H1 (cell line): ENCODE results near the gene TADA2B. TPM values are rescaled to one million over a fixed set of nuclear protein-coding genes. Genes with fewer than 3 reads are reported as not detected.

ENCODE experiments used
- CTCF ChIA-PET: fragments of 300-600 bp; sonication (Branson Sonifier 250); formaldehyde crosslinking; loops from one replicate; lab custom pipeline; 2021; ENCODE audit not compliant: partially characterized antibody; lab: Charles Lee
- POLR2A ChIA-PET: fragments of 300-600 bp; sonication (Branson Sonifier 250); formaldehyde crosslinking; loops from one replicate; lab custom pipeline; 2021; ENCODE audit warnings: inconsistent platforms; ENCODE audit not compliant: partially characterized antibody; lab: Charles Lee
- DNase-seq, 2 experiments: peaks; one replicate each; pipeline versions ENCODE4 v3.0.0 to v3.0.0-alpha.2; 2010 to 2022; ENCODE audit warnings: low spot score in 2 of 2, low read depth in 1 of 2, mixed read lengths in 1 of 2
- FAIRE-seq: peaks from 2 replicates; lab custom pipeline; 2011; peaks lifted over from hg19 to GRCh38; lab: Jason Lieb, UNC
- H2AFZ ChIP-seq: 2 replicates; pipeline ENCODE4 v1.8.1; 2012; ENCODE audit warnings: low read length, inconsistent platforms
- H2AK5ac ChIP-seq: 2 replicates; pipeline ENCODE4 v1.6.1; 2013; ENCODE audit warnings: low read depth, low read length
- H2BK120ac ChIP-seq: replicated peaks from 2 replicates; pipeline ENCODE3; 2013; ENCODE audit warnings: low read depth, low read length, inconsistent platforms
- H2BK12ac ChIP-seq: 2 replicates; pipeline ENCODE4 v1.6.1; 2013; ENCODE audit warnings: low read depth, low read length
- H2BK15ac ChIP-seq: 2 replicates; pipeline ENCODE4 v1.6.1; 2013; ENCODE audit warnings: low read length
- H2BK20ac ChIP-seq: 2 replicates; pipeline ENCODE4 v1.6.1; 2013; ENCODE audit warnings: low read length
- H2BK5ac ChIP-seq: 2 replicates; pipeline ENCODE4 v1.6.1; 2013; ENCODE audit warnings: low read depth, low read length
- H3K14ac ChIP-seq: 2 replicates; pipeline ENCODE4 v1.6.1; 2013; ENCODE audit warnings: inconsistent platforms; ENCODE audit not compliant: insufficient read length
- H3K18ac ChIP-seq: 2 replicates; pipeline ENCODE4 v1.6.1; 2013; ENCODE audit warnings: low read length; ENCODE audit errors: extremely low read depth
- H3K23ac ChIP-seq: 2 replicates; pipeline ENCODE4 v1.6.1; 2013; ENCODE audit warnings: inconsistent platforms; ENCODE audit not compliant: insufficient read length
- H3K23me2 ChIP-seq: 2 replicates; pipeline ENCODE4 v1.6.1; 2013; ENCODE audit warnings: low read depth, low read length
- H3K27ac ChIP-seq: 2 replicates; pipeline ENCODE4 v1.6.1; 2011; ENCODE audit warnings: low read depth, low read length, inconsistent platforms
- H3K27me3 ChIP-seq, 4 experiments: replicated peaks in 1 of 4; 1 replicate in 1 of 4; 2 replicates in 3 of 4; pipeline versions ENCODE4 v1.6.1 to v1.8.1; 2011 to 2013; ENCODE audit warnings: low read length in 3 of 4, mild to moderate bottlenecking in 3 of 4, inconsistent platforms in 2 of 4, mixed read lengths in 2 of 4, moderate library complexity in 1 of 4; ENCODE audit not compliant: control insufficient read depth in 3 of 4, insufficient read depth in 3 of 4; ENCODE audit errors: extremely low read depth in 1 of 4
- H3K36me3 ChIP-seq, 4 experiments: 2 replicates each; pipeline versions ENCODE4 v1.6.1 to v1.8.1; 2011 to 2013; ENCODE audit warnings: mild to moderate bottlenecking in 4 of 4, low read length in 3 of 4, moderate library complexity in 2 of 4, control low read depth in 1 of 4, inconsistent platforms in 1 of 4; ENCODE audit not compliant: insufficient read depth in 4 of 4, control insufficient read depth in 2 of 4
- H3K4ac ChIP-seq: replicated peaks from 2 replicates; pipeline ENCODE3; 2013; ENCODE audit warnings: low read length, low read depth, mixed read lengths, inconsistent platforms; ENCODE audit not compliant: insufficient read length
- H3K4me1 ChIP-seq, 4 experiments: replicated peaks in 1 of 4; 1 replicate in 1 of 4; 2 replicates in 3 of 4; pipeline versions ENCODE4 v1.6.1 to v1.8.1; 2011 to 2013; ENCODE audit warnings: low read length in 3 of 4, inconsistent platforms in 2 of 4, mixed read lengths in 1 of 4; ENCODE audit not compliant: insufficient read depth in 4 of 4, control insufficient read depth in 3 of 4
- H3K4me2 ChIP-seq, 2 experiments: 2 replicates each; pipeline versions ENCODE4 v1.6.1 to v1.8.1; 2011 to 2013; ENCODE audit warnings: low read depth in 2 of 2, low read length in 2 of 2, control low read depth in 1 of 2, inconsistent platforms in 1 of 2, mild to moderate bottlenecking in 1 of 2; ENCODE audit not compliant: insufficient read depth in 1 of 2
- H3K4me3 ChIP-seq, 4 experiments: fragments of 200-600, 300-600 bp in 1 of 4; sonication (generic), shearing (Covaris generic), sonication (Bioruptor Twin) in 1 of 4; 2 replicates each; pipeline versions ENCODE4 v1.5.1 to v1.8.1; 2011 to 2016; ENCODE audit warnings: low read length in 4 of 4, low read depth in 3 of 4, control low read depth in 2 of 4, inconsistent platforms in 2 of 4, mild to moderate bottlenecking in 2 of 4, mixed read lengths in 1 of 4, moderate library complexity in 1 of 4; ENCODE audit not compliant: insufficient read depth in 2 of 4; ENCODE audit errors: extremely low read depth in 1 of 4
- H3K56ac ChIP-seq: replicated peaks from 2 replicates; pipeline ENCODE3; 2013; ENCODE audit warnings: low read depth, mild to moderate bottlenecking, mixed read lengths, low read length, inconsistent platforms; ENCODE audit not compliant: insufficient read length
- H3K79me1 ChIP-seq: 2 replicates; pipeline ENCODE4 v1.6.1; 2013; ENCODE audit warnings: low read depth, low read length, control low read depth
- H3K79me2 ChIP-seq, 2 experiments: 2 replicates each; pipeline versions ENCODE4 v1.6.1 to v1.8.1; 2012 to 2013; ENCODE audit warnings: low read length in 2 of 2, mild to moderate bottlenecking in 2 of 2, inconsistent platforms in 1 of 2; ENCODE audit not compliant: insufficient read depth in 2 of 2, control insufficient read depth in 1 of 2
- H3K9ac ChIP-seq, 4 experiments: replicated peaks in 1 of 4; 1 replicate in 1 of 4; 2 replicates in 3 of 4; pipeline versions ENCODE4 v1.6.1 to v1.8.1; 2011 to 2013; ENCODE audit warnings: low read depth in 3 of 4, low read length in 3 of 4, control low read depth in 2 of 4, mild to moderate bottlenecking in 2 of 4, moderate library complexity in 2 of 4, inconsistent platforms in 1 of 4; ENCODE audit errors: extremely low read depth in 1 of 4
- H3K9me3 ChIP-seq, 2 experiments: 2 replicates each; pipeline versions ENCODE4 v1.6.1 to v1.8.1; 2012 to 2013; ENCODE audit warnings: mild to moderate bottlenecking in 2 of 2, moderate library complexity in 2 of 2, control low read depth in 1 of 2, inconsistent platforms in 1 of 2, low read depth in 1 of 2, low read length in 1 of 2, mixed read lengths in 1 of 2; ENCODE audit not compliant: insufficient read depth in 2 of 2
- H4K20me1 ChIP-seq, 2 experiments: replicated peaks in 1 of 2; 2 replicates each; pipeline versions ENCODE3 to v1.8.1; 2011 to 2013; ENCODE audit warnings: inconsistent platforms in 2 of 2, low read length in 2 of 2, mild to moderate bottlenecking in 1 of 2; ENCODE audit not compliant: insufficient read depth in 2 of 2, control insufficient read depth in 1 of 2
- H4K5ac ChIP-seq: 2 replicates; pipeline ENCODE4 v1.6.1; 2013; ENCODE audit warnings: low read length, low read depth, mixed read lengths, inconsistent platforms; ENCODE audit not compliant: insufficient read length
- H4K8ac ChIP-seq: 2 replicates; pipeline ENCODE4 v1.8.0; 2013; ENCODE audit warnings: mild to moderate bottlenecking, moderate library complexity, low read length, inconsistent platforms; ENCODE audit not compliant: insufficient read depth; ENCODE audit errors: extremely low read depth
- H4K91ac ChIP-seq: replicated peaks from 2 replicates; pipeline ENCODE3; 2013; ENCODE audit warnings: low read length, mixed read lengths, inconsistent platforms; ENCODE audit not compliant: insufficient read length
- ATF3 ChIP-seq: IDR thresholded peaks from 2 replicates; pipeline ENCODE4 v1.6.1; 2011; ENCODE audit warnings: low read depth, mild to moderate bottlenecking, low read length; ENCODE audit not compliant: insufficient read depth
- BCL11A ChIP-seq, 2 experiments: IDR thresholded peaks; one replicate each; pipeline ENCODE4 v1.6.1; 2011; ENCODE audit warnings: low read depth in 2 of 2, low read length in 2 of 2, mild to moderate bottlenecking in 2 of 2
- BRCA1 ChIP-seq: IDR thresholded peaks from 2 replicates; pipeline ENCODE4 v1.6.1; 2012; ENCODE audit warnings: low read depth, low read length, improper control_type of control experiment
- CHD1 ChIP-seq: IDR thresholded peaks from 2 replicates; pipeline ENCODE4 v1.6.1; 2012; ENCODE audit warnings: low read depth, low read length, improper control_type of control experiment
- CHD2 ChIP-seq: IDR thresholded peaks from 2 replicates; pipeline ENCODE4 v1.6.1; 2012; ENCODE audit warnings: low read length, improper control_type of control experiment
- EGR1 ChIP-seq: IDR thresholded peaks from 2 replicates; pipeline ENCODE4 v1.6.1; 2011; ENCODE audit warnings: low read depth, low read length, borderline replicate concordance
- EZH2 ChIP-seq: fragments of 200-600 bp; sonication (generic); IDR thresholded peaks from 2 replicates; pipeline ENCODE4 v1.7.1; 2012; ENCODE audit warnings: low read depth, mild to moderate bottlenecking, moderate library complexity, low read length, inconsistent platforms; ENCODE audit not compliant: severe bottlenecking
- HDAC2 ChIP-seq, 2 experiments: fragments of 300-600 bp in 1 of 2; sonication (generic) in 1 of 2; IDR thresholded peaks; 2 replicates each; pipeline ENCODE4 v1.6.1; 2011 to 2012; ENCODE audit warnings: low read depth in 2 of 2, low read length in 2 of 2, mild to moderate bottlenecking in 2 of 2, moderate library complexity in 2 of 2, borderline replicate concordance in 1 of 2, inconsistent platforms in 1 of 2
- NANOG ChIP-seq: IDR thresholded peaks from 2 replicates; pipeline ENCODE4 v1.6.1; 2011; ENCODE audit warnings: low read length, low read depth, mild to moderate bottlenecking, inconsistent platforms; ENCODE audit not compliant: insufficient read depth, poor library complexity, severe bottlenecking
- RAD21 ChIP-seq, 2 experiments: IDR thresholded peaks in 1 of 2; conservative IDR thresholded peaks in 1 of 2; 2 replicates each; pipeline ENCODE4 v1.6.1; 2011; ENCODE audit warnings: low read depth in 2 of 2, low read length in 2 of 2, improper control_type of control experiment in 1 of 2, inconsistent platforms in 1 of 2, mild to moderate bottlenecking in 1 of 2, moderate library complexity in 1 of 2
- SAP30 ChIP-seq: fragments of 300-600 bp; sonication (generic); IDR thresholded peaks from 2 replicates; pipeline ENCODE4 v1.7.1; 2012; ENCODE audit warnings: low read length, moderate library complexity, mild to moderate bottlenecking, inconsistent platforms; ENCODE audit not compliant: insufficient read depth, insufficient replicate concordance
- SRF ChIP-seq: IDR thresholded peaks from 2 replicates; pipeline ENCODE4 v1.6.1; 2011; ENCODE audit warnings: mild to moderate bottlenecking, low read depth, low read length, moderate library complexity
- WGBS, 2 experiments: shearing (Covaris generic) in 1 of 2; methylation state at CpG; one replicate each; pipeline versions ENCODE4 v1.1.6 to v1.1.7; 2013 to 2015; ENCODE audit warnings: low lambda C conversion rate in 2 of 2, mixed read lengths in 2 of 2, inconsistent platforms in 1 of 2, low coverage in 1 of 2, missing lambda C conversion rate in 1 of 2; ENCODE audit not compliant: insufficient replicate concordance in 2 of 2, insufficient coverage in 1 of 2, insufficient read length in 1 of 2; ENCODE audit errors: extremely low coverage in 1 of 2, missing lambda C conversion rate in 1 of 2; 5-methylcytosine and 5-hydroxymethylcytosine counted together
- polyA plus RNA-seq, 7 experiments: library from polyadenylated mRNA; depleted of rRNA in 3 of 7; stranded (reverse) in 5 of 7; unstranded in 2 of 7; fragments of >200 nt in 5 of 7; fragments of 200-250 nt in 2 of 7; gene quantifications; 1 replicate in 5 of 7; 2 replicates in 1 of 7; 4 replicates in 1 of 7; pipeline versions ENCODE4 v1.2.1 to v1.2.3, GENCODE V29; 2011 to 2013; ENCODE audit warnings: missing spikeins in 2 of 7, mixed read lengths in 2 of 7
- total RNA-seq: library from RNA; stranded (reverse); fragmentation: NEBNext Ultra II Directional; extraction: Animal tissue kit (Norgen Biotek cat#: 25700); gene quantifications from 2 replicates; pipeline ENCODE4 v1.2.1, GENCODE V29; 2021

TADA2B gene
- total and polyA plus RNA-seq, 2 of the 8 experiments (the other 6 are each of a cell fraction or from before 2014, with no cell fraction given): 5.7 to 12.1 TPM

DNA sequence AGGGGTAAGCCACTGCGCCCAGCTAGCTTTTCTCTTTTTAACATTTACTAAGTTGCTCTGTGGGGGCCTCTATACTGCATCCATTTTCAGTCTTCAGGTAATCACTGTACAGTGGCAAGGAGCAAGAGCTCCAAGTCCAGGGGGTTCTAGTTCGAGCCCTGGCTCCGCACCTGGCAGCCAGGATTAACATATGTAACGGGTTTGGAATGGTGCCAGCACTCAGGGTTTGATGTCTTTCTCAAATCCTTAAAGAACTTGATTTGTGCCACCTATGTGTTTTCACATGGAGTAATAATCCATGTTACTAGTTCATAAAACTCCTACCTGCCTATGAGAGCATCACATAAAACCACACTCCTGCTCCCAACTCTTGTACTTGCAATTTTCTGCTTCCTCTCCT is 20.2 kb downstream of the TADA2B start:
- Histone ChIP-seq H3K4me1 (peaks cover 0 to 3% (median 3%) of the 10 kb centered on the region in 4 experiments; a peak in 1 of 7 replicates), H3K27me3 (no peaks in the 10 kb centered on the region; a peak in 1 of 7 replicates), H4K8ac (no peak overlapping the region), H3K18ac (no peak overlapping the region), H3K79me1 (peaks cover 5% of the 10 kb centered on the region; the same call in 1 of the 2 replicates), H3K36me3 (peaks cover 14 to 48% (median 40%) of the 10 kb centered on the region in 4 experiments), H4K91ac (no peak overlapping the region), H2BK15ac (no peak overlapping the region), H3K14ac (no peak overlapping the region), H3K9me3 (no peaks in the 10 kb centered on the region), H3K23ac (no peak overlapping the region), H2AK5ac (no peak overlapping the region), H2BK20ac (no peak overlapping the region), H3K79me2 (peaks cover 0 to 28% of the 10 kb centered on the region in 2 experiments; a peak in 2 of 4 replicates), H3K4ac (no peak overlapping the region), H3K27ac (no peak overlapping the region), H2BK12ac (no peak overlapping the region), H2BK5ac (no peak overlapping the region), H3K4me2 (no peak overlapping the region), H4K5ac (no peak overlapping the region), H3K9ac (no peak overlapping the region), H2BK120ac (no peak overlapping the region), H2AFZ (no peak overlapping the region), H3K23me2 (peaks cover 6% of the 10 kb centered on the region), H4K20me1 (peaks cover 10 to 28% of the 10 kb centered on the region in 2 experiments), H3K56ac (no peak overlapping the region), H3K4me3 (no peak overlapping the region)
- 99% methylated on average over 4 of the region's 4 CpGs; no CpG with 5 or more reads in 1 of the 2 experiments for WGBS, 2 experiments
- no peak for DNase-seq
- no peak for FAIRE-seq
- ChIA-PET POLR2A (interaction anchor here (1.7 kb wide), 1 partner anchor 13 kb away, joined by 3 read pairs; no protein-coding TSS in a partner anchor), CTCF (interaction anchor here (0.7 to 1.4 kb wide), 3 partner anchors 9 to 520 kb away, joined by 3 to 5 read pairs (median 4); no protein-coding TSS in a partner anchor)
- TF ChIP-seq CHD2: no peak
- TF ChIP-seq HDAC2 (IDR thresholded peaks at IDR 0.05; ENCODE audit: borderline replicate concordance in 1 of 2, low read depth in 2 of 2, low read length in 2 of 2): no peak
- TF ChIP-seq SRF: no peak
- no peak for TF ChIP-seq SAP30
- TF ChIP-seq BRCA1: no peak
- no peak for TF ChIP-seq NANOG
- TF ChIP-seq BCL11A (IDR thresholded peaks at IDR 0.05; ENCODE audit: low read depth in 2 of 2, low read length in 2 of 2): no peak
- no peak for TF ChIP-seq RAD21 (IDR thresholded peaks at IDR 0.05 in 1 of 2, conservative IDR thresholded peaks at IDR 0.05 in 1 of 2; ENCODE audit: low read depth in 2 of 2, low read length in 2 of 2)
- TF ChIP-seq EZH2: no peak
- TF ChIP-seq ATF3: no peak
- no peak for TF ChIP-seq CHD1
- TF ChIP-seq EGR1: no peak
